GM12878 (cell line): ENCODE results near the gene CNTNAP2. TPM values are rescaled to one million over a fixed set of nuclear protein-coding genes. Genes with fewer than 3 reads are reported as not detected.

Experiments
- ATAC-seq: fragments of 200-7000 bp; cut with Tn5 transposase; 3 replicates; pipeline ENCODE4 v1.9.1; 2020; ENCODE audit warnings: mild to moderate bottlenecking, moderate library complexity
- BruUV-seq: library from RNA; stranded (reverse); fragments of 400-500 nt; replicated peaks from 2 replicates; lab custom pipeline; 2021; lab: Mats Ljungman, UMichigan
- CTCF ChIA-PET: fragments of 300-600 bp; sonication (Branson Sonifier 250); formaldehyde crosslinking; extraction: SDS; loops from one replicate; lab custom pipeline; 2021; ENCODE audit warnings: inconsistent platforms; lab: Yijun Ruan, JAX
- POLR2A ChIA-PET: fragments of 350-600 bp; formaldehyde crosslinking; extraction: SDS; loops from one replicate; lab custom pipeline; 2021; ENCODE audit warnings: inconsistent platforms; lab: Charles Lee
- RAD21 ChIA-PET: fragments of 300-600 bp; sonication (Branson Sonifier 250); formaldehyde crosslinking; loops from one replicate; lab custom pipeline; 2023; ENCODE audit warnings: antibody characterized with exemption; ENCODE audit not compliant: unreplicated experiment; lab: Charles Lee
- SMC1A ChIA-PET: fragments of 300-600 bp; sonication (Branson Sonifier 250); formaldehyde crosslinking; loops from one replicate; lab custom pipeline; 2023; ENCODE audit not compliant: unreplicated experiment, uncharacterized antibody; lab: Charles Lee
- DNase-seq: peaks from one replicate; pipeline ENCODE4 v3.0.0-alpha.2; 2011; ENCODE audit warnings: low read depth, low spot score
- FAIRE-seq: peaks from 3 replicates; lab custom pipeline; 2011; peaks lifted over from hg19 to GRCh38; lab: Jason Lieb, UNC
- H2AFZ ChIP-seq: 2 replicates; pipeline ENCODE4 v1.6.0; 2011; ENCODE audit warnings: low read depth, low read length, control low read depth; ENCODE audit not compliant: control insufficient read depth
- H3K27ac ChIP-seq: 2 replicates; pipeline ENCODE4 v1.5.1; 2011; ENCODE audit warnings: control low read depth; ENCODE audit not compliant: control insufficient read depth, insufficient read depth
- H3K27me3 ChIP-seq, 2 experiments: replicated peaks in 1 of 2; 2 replicates each; pipeline versions ENCODE4 v1.6.0 to v1.6.1; 2011; ENCODE audit warnings: low read length in 1 of 2; ENCODE audit not compliant: control insufficient read depth in 2 of 2, insufficient read depth in 2 of 2
- H3K36me3 ChIP-seq, 2 experiments: 2 replicates each; pipeline ENCODE4 v1.5.1; 2011; ENCODE audit warnings: low read length in 1 of 2; ENCODE audit not compliant: control insufficient read depth in 2 of 2, insufficient read depth in 2 of 2
- H3K4me1 ChIP-seq: 2 replicates; pipeline ENCODE4 v1.6.1; 2011; ENCODE audit warnings: mild to moderate bottlenecking, low read length, moderate library complexity, mixed read lengths; ENCODE audit not compliant: control insufficient read depth, insufficient read depth
- H3K4me2 ChIP-seq: 2 replicates; pipeline ENCODE4 v1.6.0; 2011; ENCODE audit warnings: control low read depth; ENCODE audit not compliant: control insufficient read depth, insufficient read depth
- H3K4me3 ChIP-seq: fragments of 200-600 bp; sonication (generic); 2 replicates; pipeline ENCODE4 v1.5.1; 2016
- H3K79me2 ChIP-seq: 2 replicates; pipeline ENCODE4 v1.6.0; 2011; ENCODE audit warnings: low read length; ENCODE audit not compliant: control insufficient read depth, insufficient read depth
- H3K9ac ChIP-seq: 2 replicates; pipeline ENCODE4 v1.8.0; 2011; ENCODE audit warnings: low read length, control low read depth, mixed read lengths; ENCODE audit not compliant: control insufficient read depth, insufficient read depth
- H3K9me3 ChIP-seq: replicated peaks from 3 replicates; pipeline ENCODE4 v1.5.1; 2011; ENCODE audit warnings: mild to moderate bottlenecking, low read length; ENCODE audit not compliant: control insufficient read depth, insufficient read depth
- H4K20me1 ChIP-seq: 2 replicates; pipeline ENCODE4 v1.6.0; 2011; ENCODE audit not compliant: control insufficient read depth, insufficient read depth
- E2F8 ChIP-seq: fragments of 450-650 bp; IDR thresholded peaks from 2 replicates; pipeline ENCODE4 v1.6.1; 2018; ENCODE audit warnings: mild to moderate bottlenecking, low read depth, moderate library complexity; ENCODE audit not compliant: partially characterized antibody
- KAT2A ChIP-seq: conservative IDR thresholded peaks from 2 replicates; pipeline ENCODE4 v1.6.1; 2011; ENCODE audit warnings: low read depth, low read length; ENCODE audit not compliant: control insufficient read depth
- RB1 ChIP-seq: fragments of 450-650 bp; formaldehyde crosslinking; IDR thresholded peaks from 2 replicates; pipeline ENCODE4 v1.6.1; 2017; ENCODE audit warnings: mild to moderate bottlenecking, borderline replicate concordance
- SMAD1 ChIP-seq: fragments of 450-650 bp; IDR thresholded peaks from 2 replicates; pipeline ENCODE4 v1.6.1; 2018; ENCODE audit warnings: mild to moderate bottlenecking, low read depth; ENCODE audit not compliant: partially characterized antibody
- SP1 ChIP-seq: IDR thresholded peaks from one replicate; pipeline ENCODE4 v1.6.1; 2011; ENCODE audit warnings: low read depth, low read length
- SRF ChIP-seq, 2 experiments: IDR thresholded peaks; 2 replicates each; pipeline ENCODE4 v1.6.1; 2011; ENCODE audit warnings: low read depth in 2 of 2, low read length in 2 of 2, mild to moderate bottlenecking in 1 of 2, moderate library complexity in 1 of 2
- SUZ12 ChIP-seq: fragments of 200-600 bp; sonication (generic); IDR thresholded peaks from one replicate; pipeline ENCODE4 v1.6.1; 2018; ENCODE audit warnings: antibody characterized with exemption, mild to moderate bottlenecking; ENCODE audit not compliant: unreplicated experiment
- WGBS: methylation state at CpG from one replicate; pipeline ENCODE4 v1.1.6; 2016; ENCODE audit warnings: low lambda C conversion rate; ENCODE audit not compliant: insufficient replicate concordance, insufficient coverage; ENCODE audit errors: missing lambda C conversion rate; 5-methylcytosine and 5-hydroxymethylcytosine counted together
- in situ Hi-C: fragments of 300-500 bp; cut with MboI; formaldehyde crosslinking; loops from 9 replicates; pipeline ENCODE4 v1.14.3; 2018; ENCODE audit warnings: mixed read lengths
- intact Hi-C: fragments of 100-400 bp; cut with micrococcal nuclease; formaldehyde crosslinking; loops from one replicate; pipeline ENCODE4 v1.14.2; 2022; ENCODE audit not compliant: unreplicated experiment
- polyA plus RNA-seq, 11 experiments: library from polyadenylated mRNA; depleted of rRNA in 4 of 11; unstranded in 6 of 11; stranded (reverse) in 5 of 11; fragments of >200 nt; fragmentation: Nextera tagmentation in 4 of 11; fragmentation: Illumina TruSeq in 1 of 11; extraction: Ambion mirVana in 4 of 11; extraction: Trizol in 1 of 11; gene quantifications; 1 replicate in 1 of 11; 2 replicates in 10 of 11; pipeline versions ENCODE4 v1.2.1 to v1.2.3, GENCODE V29; 2011 to 2016; ENCODE audit warnings: inconsistent platforms in 2 of 11, missing spikeins in 2 of 11, low read depth in 1 of 11
- total RNA-seq, 4 experiments: library from RNA; depleted of rRNA in 3 of 4; stranded (reverse); fragments of >200 nt in 3 of 4; fragmentation: Illumina TruSeq in 1 of 4; extraction: Trizol in 1 of 4; gene quantifications; 2 replicates each; pipeline versions ENCODE4 v1.2.1 to v1.2.3, GENCODE V29; 2013 to 2021

The CNTNAP2 gene
- total and polyA plus RNA-seq, 10 of the 15 experiments (the other 5 are each of a cell fraction or from before 2014, with no cell fraction given), result 0.03 to 0.08 (median 0.03) TPM; not detected in 7

GRCh38 chr7:147423875-147424274 lies 1307.3 kb downstream of the CNTNAP2 start:
- in situ Hi-C loops (no loop called here), intact Hi-C loops (no loop called here)
- Histone ChIP-seq H3K4me3 (no peak overlapping the region), H3K36me3 (no peaks in the 10 kb centered on the region), H4K20me1 (no peaks in the 10 kb centered on the region), H3K9ac (no peak overlapping the region), H3K4me1 (no peaks in the 10 kb centered on the region), H3K79me2 (no peaks in the 10 kb centered on the region), H3K27ac (no peak overlapping the region), H3K9me3 (no peaks in the 10 kb centered on the region), H3K4me2 (no peak overlapping the region)
- no TSS peak for BruUV-seq
- ATAC-seq, result no peak
- POLR2A ChIA-PET, result no interaction called here
- 33% methylated on average over 1 of the region's 1 CpG for WGBS
- TF ChIP-seq KAT2A (no peak), E2F8 (no peak)
- TF ChIP-seq, all 136 proteins: peak for 0
- DNase-seq, result no peak
- Histone ChIP-seq H2AFZ (no peak overlapping the region), H3K27me3 (no peaks in the 10 kb centered on the region)
- RAD21 ChIA-PET, result no interaction called here
- FAIRE-seq, result no peak
- SMC1A ChIA-PET, result interaction anchor here (0.7 kb wide), 1 partner anchor 10 kb away, joined by 3 read pairs; no protein-coding TSS in a partner anchor
- CTCF ChIA-PET, result no interaction called here

- ChIA-PET POLR2A (no interaction called here), SMC1A (no interaction called here), RAD21 (no interaction called here), CTCF (no interaction called here)
- FAIRE-seq (no peak), ATAC-seq (no peak), DNase-seq (no peak)
- Histone ChIP-seq H3K27me3 (no peaks in the 10 kb centered on the region), H3K4me3 (no peak overlapping the region), H3K9me3 (no peaks in the 10 kb centered on the region), H3K4me1 (no peaks in the 10 kb centered on the region), H3K79me2 (no peaks in the 10 kb centered on the region), H2AFZ (no peak overlapping the region), H3K9ac (no peak overlapping the region), H3K36me3 (no peaks in the 10 kb centered on the region), H3K4me2 (no peak overlapping the region), H3K27ac (no peak overlapping the region), H4K20me1 (no peaks in the 10 kb centered on the region)
- WGBS, result 48% methylated on average over 1 of the region's 1 CpG
- BruUV-seq, result no TSS peak
- no peak for TF ChIP-seq SP1
- TF ChIP-seq SRF (IDR thresholded peaks at IDR 0.05; ENCODE audit: low read depth in 2 of 2, low read length in 2 of 2), result no peak
- TF ChIP-seq SMAD1, result no peak
- TF ChIP-seq SUZ12, result no peak
- TF ChIP-seq KAT2A, result no peak
- no peak for TF ChIP-seq RB1
- in situ Hi-C loops, result no loop called here
- intact Hi-C loops, result no loop called here
These were observed 1311.5 kb downstream of the CNTNAP2 start for GRCh38 chr7:147428075-147428474.
